Suprapubic skin (tissue), 4 donors: ENCODE measurements around the gene PHF1. TPM values are rescaled to one million over a fixed set of nuclear protein-coding genes. Genes with fewer than 3 reads are reported as not detected.

Experiments
- DNase-seq, 2 donors: peaks; one replicate each; pipeline ENCODE4 v3.0.0-alpha.2; 2019; ENCODE audit warnings: low spot score in 2 of 2
- H3K27ac ChIP-seq: fragments of 200-600 bp; sonication (generic); one replicate; pipeline ENCODE4 v1.5.1; 2019
- H3K27me3 ChIP-seq: fragments of 200-600 bp; sonication (generic); one replicate; pipeline ENCODE4 v1.5.1; 2019
- H3K36me3 ChIP-seq: fragments of 200-600 bp; sonication (generic); one replicate; pipeline ENCODE4 v1.5.1; 2019
- H3K4me1 ChIP-seq: fragments of 200-600 bp; sonication (generic); one replicate; pipeline ENCODE4 v1.5.1; 2019
- H3K4me3 ChIP-seq: fragments of 200-600 bp; sonication (generic); one replicate; pipeline ENCODE4 v1.5.1; 2019; ENCODE audit warnings: mild to moderate bottlenecking
- H3K9me3 ChIP-seq: fragments of 200-600 bp; sonication (generic); one replicate; pipeline ENCODE4 v1.5.1; 2019
- EP300 ChIP-seq: sonication (generic); formaldehyde crosslinking; IDR thresholded peaks from one replicate; pipeline ENCODE4 v1.6.1; 2017; ENCODE audit warnings: antibody characterized with exemption
- POLR2A ChIP-seq, 2 donors: fragments of 450-650 bp; IDR thresholded peaks; one replicate each; pipeline ENCODE4 v1.6.1; 2017; ENCODE audit warnings: antibody characterized with exemption in 2 of 2, mild to moderate bottlenecking in 2 of 2, moderate library complexity in 2 of 2
- POLR2AphosphoS5 ChIP-seq, 3 donors: sonication (generic); formaldehyde crosslinking; IDR thresholded peaks; one replicate each; pipeline ENCODE4 v1.6.1; 2017; ENCODE audit warnings: antibody characterized with exemption in 3 of 3
- WGBS: methylation state at CpG from one replicate; pipeline ENCODE4 v1.1.5; 2018; 5-methylcytosine and 5-hydroxymethylcytosine counted together
- total RNA-seq, 4 donors: library from RNA; depleted of rRNA; stranded (reverse); fragments of >200 nt; gene quantifications; one replicate each; pipeline ENCODE4 v1.1.0, GENCODE V29; 2016
- TF ChIP-seq, protein P1 (sequence below), 2 donors: fragments of 200-600 bp in 1 of 2; fragments of 450-650 bp in 1 of 2; sonication (generic) in 1 of 2; IDR thresholded peaks; one replicate each; pipeline ENCODE4 v1.5.1; 2016 to 2019; ENCODE audit warnings: antibody characterized with exemption in 2 of 2, mild to moderate bottlenecking in 1 of 2, moderate library complexity in 1 of 2

The PHF1 gene
- total RNA-seq, 4 donors from 2014 or later = 35.9 to 102 (median 48.6) TPM

DNA sequence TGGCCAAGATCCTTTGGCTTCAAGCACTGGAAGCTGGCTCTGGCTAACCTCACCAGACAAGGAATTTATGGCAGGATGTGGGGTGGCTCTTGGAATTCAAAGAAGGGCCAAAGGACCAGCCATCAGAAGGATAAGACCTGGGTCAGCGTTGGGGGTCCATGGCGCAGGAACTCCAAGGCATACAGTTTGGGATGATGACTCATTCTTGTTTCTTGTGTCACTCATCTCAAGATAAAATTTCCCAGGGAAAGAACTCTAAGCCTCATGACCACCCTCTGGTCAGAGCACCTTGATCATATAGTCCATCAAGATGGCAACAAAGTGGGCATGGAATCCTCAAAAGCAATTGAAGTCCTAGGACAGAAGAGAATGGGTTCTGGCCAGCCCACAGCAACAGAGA is 48.4 kb downstream of the PHF1 start:
- Histone ChIP-seq H3K36me3 (peaks cover 14% of the 10 kb centered on the region), H3K27me3 (no peaks in the 10 kb centered on the region), H3K4me1 (peaks cover 9% of the 10 kb centered on the region), H3K9me3 (no peaks in the 10 kb centered on the region), H3K4me3 (no peak overlapping the region), H3K27ac (no peak overlapping the region)
- TF ChIP-seq EP300 (no peak), POLR2AphosphoS5 (IDR thresholded peaks at IDR 0.05) (no peak), POLR2A (IDR thresholded peaks at IDR 0.05) (no peak)
- TF ChIP-seq, protein P1, sequence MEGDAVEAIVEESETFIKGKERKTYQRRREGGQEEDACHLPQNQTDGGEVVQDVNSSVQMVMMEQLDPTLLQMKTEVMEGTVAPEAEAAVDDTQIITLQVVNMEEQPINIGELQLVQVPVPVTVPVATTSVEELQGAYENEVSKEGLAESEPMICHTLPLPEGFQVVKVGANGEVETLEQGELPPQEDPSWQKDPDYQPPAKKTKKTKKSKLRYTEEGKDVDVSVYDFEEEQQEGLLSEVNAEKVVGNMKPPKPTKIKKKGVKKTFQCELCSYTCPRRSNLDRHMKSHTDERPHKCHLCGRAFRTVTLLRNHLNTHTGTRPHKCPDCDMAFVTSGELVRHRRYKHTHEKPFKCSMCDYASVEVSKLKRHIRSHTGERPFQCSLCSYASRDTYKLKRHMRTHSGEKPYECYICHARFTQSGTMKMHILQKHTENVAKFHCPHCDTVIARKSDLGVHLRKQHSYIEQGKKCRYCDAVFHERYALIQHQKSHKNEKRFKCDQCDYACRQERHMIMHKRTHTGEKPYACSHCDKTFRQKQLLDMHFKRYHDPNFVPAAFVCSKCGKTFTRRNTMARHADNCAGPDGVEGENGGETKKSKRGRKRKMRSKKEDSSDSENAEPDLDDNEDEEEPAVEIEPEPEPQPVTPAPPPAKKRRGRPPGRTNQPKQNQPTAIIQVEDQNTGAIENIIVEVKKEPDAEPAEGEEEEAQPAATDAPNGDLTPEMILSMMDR (IDR thresholded peaks at IDR 0.05) = no peak
- no peak for DNase-seq
- 91% methylated on average over 2 of the region's 2 CpGs for WGBS

Other genes starting within 250 kb of the PHF1 start
- gene COL11A2, start 218.5 kb upstream of the PHF1 start, total RNA-seq = under 1 TPM; 0.21 to 0.97 (median 0.40) TPM
- 10 to 100 TPM; 18.6 to 47.9 (median 26.9) TPM for gene RXRB, start 210.3 kb upstream of the PHF1 start, total RNA-seq
- 10 to 100 TPM; 29.3 to 46.3 (median 41.9) TPM for gene SLC39A7, start 210.1 kb upstream of the PHF1 start, total RNA-seq
- gene HSD17B8, start 206.4 kb upstream of the PHF1 start, total RNA-seq = 10 to 100 TPM; 26.2 to 66.0 (median 50.5) TPM
- gene RING1, start 202.5 kb upstream of the PHF1 start, total RNA-seq = 10 to 100 TPM; 11.5 to 18.1 (median 14.9) TPM
- 10 to 100 TPM; 44.4 to 75.1 (median 59.0) TPM for gene VPS52, start 139.1 kb upstream of the PHF1 start, total RNA-seq
- gene RPS18, start 138.9 kb upstream of the PHF1 start, total RNA-seq = 1,000 to 10,000 TPM; 2,261 to 4,381 (median 4,042) TPM
- gene B3GALT4, start 133.9 kb upstream of the PHF1 start, total RNA-seq = 10 to 100 TPM; 16.6 to 26.2 (median 18.2) TPM
- 10 to 100 TPM; 41.3 to 67.2 (median 50.2) TPM for gene WDR46, start 121.8 kb upstream of the PHF1 start, total RNA-seq
- 10 to 100 TPM; 20.5 to 31.5 (median 22.3) TPM for gene PFDN6, start 121.4 kb upstream of the PHF1 start, total RNA-seq
- gene RGL2, start 112.1 kb upstream of the PHF1 start, total RNA-seq = 100 to 1,000 TPM in 1 of 4 donors, 10 to 100 TPM in 3; 80.8 to 118 (median 96.6) TPM
- gene TAPBP, start 96.9 kb upstream of the PHF1 start, total RNA-seq = 100 to 1,000 TPM in 3 of 4 donors, 10 to 100 TPM in 1; 91.5 to 132 (median 108) TPM
- gene ZBTB22, start 93.3 kb upstream of the PHF1 start, total RNA-seq = 10 to 100 TPM; 32.1 to 36.8 (median 33.4) TPM
- gene DAXX, start 88.1 kb upstream of the PHF1 start, total RNA-seq = 10 to 100 TPM; 35.6 to 53.2 (median 42.5) TPM
- 10 to 100 TPM in 2 of 4 donors, 1 to 10 TPM in 2; 3.2 to 19.5 (median 9.8) TPM for gene KIFC1, start 19.2 kb upstream of the PHF1 start, total RNA-seq
- 100 to 1,000 TPM; 119 to 185 (median 159) TPM for gene CUTA, start 7.1 kb downstream of the PHF1 start, total RNA-seq
- 10 to 100 TPM; 13.5 to 30.4 (median 14.0) TPM for gene SYNGAP1, start 9.1 kb downstream of the PHF1 start, total RNA-seq
- gene ZBTB9, start 43.6 kb downstream of the PHF1 start, total RNA-seq = 1 to 10 TPM; 5.9 to 9.9 (median 7.4) TPM
- gene BAK1, start 169.3 kb downstream of the PHF1 start, total RNA-seq = 10 to 100 TPM; 12.6 to 15.0 (median 14.3) TPM
- 100 to 1,000 TPM; 174 to 206 (median 199) TPM for gene ITPR3, start 210.3 kb downstream of the PHF1 start, total RNA-seq